Mucosa of rectum (tissue), 2 donors: ENCODE measurements around the gene EHD2.

Source experiments
- H3K27ac ChIP-seq, 2 donors: one replicate each; pipeline ENCODE4 v1.7.0; 2013; ENCODE audit warnings: inconsistent platforms in 2 of 2, low read depth in 2 of 2, low read length in 2 of 2
- H3K27me3 ChIP-seq, 2 donors: one replicate each; pipeline ENCODE4 v1.7.0; 2013; ENCODE audit warnings: low read length in 2 of 2; ENCODE audit not compliant: control insufficient read depth in 2 of 2, insufficient read depth in 2 of 2
- H3K36me3 ChIP-seq, 2 donors: one replicate each; pipeline ENCODE4 v1.7.0; 2013; ENCODE audit warnings: low read length in 2 of 2; ENCODE audit not compliant: control insufficient read depth in 2 of 2, insufficient read depth in 2 of 2
- H3K4me1 ChIP-seq, 2 donors: one replicate each; pipeline ENCODE4 v1.7.0; 2013; ENCODE audit warnings: low read length in 2 of 2, mild to moderate bottlenecking in 1 of 2; ENCODE audit not compliant: control insufficient read depth in 2 of 2, insufficient read depth in 2 of 2
- H3K4me3 ChIP-seq, 2 donors: one replicate each; pipeline ENCODE4 v1.7.0; 2013; ENCODE audit warnings: low read length in 2 of 2
- H3K9ac ChIP-seq, 2 donors: one replicate each; pipeline ENCODE4 v1.7.0; 2013; ENCODE audit warnings: low read length in 2 of 2, low read depth in 1 of 2, mild to moderate bottlenecking in 1 of 2
- H3K9me3 ChIP-seq, 2 donors: one replicate each; pipeline ENCODE4 v1.7.0; 2013; ENCODE audit warnings: low read length in 2 of 2; ENCODE audit not compliant: control insufficient read depth in 2 of 2
- donor health status: healthy.
- donor health status: Normal muscosa, but diverticular disease.

EHD2 gene

DNA sequence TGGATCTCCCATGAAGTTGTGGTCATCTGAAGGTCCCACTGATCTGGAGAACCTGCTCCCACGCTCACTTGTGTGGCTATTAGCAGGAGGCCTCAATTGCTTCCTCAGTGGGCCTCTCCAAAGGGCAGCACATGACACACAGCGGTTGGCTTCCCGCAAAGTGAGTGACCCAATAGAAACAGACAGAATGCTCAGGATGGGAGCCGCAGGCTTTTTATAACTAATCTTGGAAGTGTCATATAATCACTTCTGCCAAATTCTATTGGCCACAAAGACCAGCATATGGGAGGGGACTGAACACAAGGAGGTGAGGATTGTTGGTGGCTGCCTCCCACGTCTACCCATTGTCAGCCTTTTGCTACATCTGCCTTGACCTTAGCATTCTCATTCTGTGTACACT is 22.1 kb upstream of the EHD2 start:
- Histone ChIP-seq H3K4me1 (no peaks in the 10 kb centered on the region), H3K9me3 (no peaks in the 10 kb centered on the region), H3K9ac (no peak overlapping the region), H3K4me3 (no peak overlapping the region), H3K27me3 (no peaks in the 10 kb centered on the region), H3K36me3 (peaks cover 6 to 22% of the 10 kb centered on the region in 2 donors), H3K27ac (no peak overlapping the region)

- Histone ChIP-seq H3K27ac (no peak overlapping the region), H3K4me3 (no peak overlapping the region), H3K36me3 (peaks cover 6 to 25% of the 10 kb centered on the region in 2 donors)
Observed at GRCh38 chr19:47691782-47692181, 21.4 kb upstream of the EHD2 start.

GRCh38 chr19:47693489-47693888 is 19.7 kb upstream of the EHD2 start:
- peaks cover 0 to 3% of the 10 kb centered on the region in 2 donors for H3K4me1 ChIP-seq
- no peaks in the 10 kb centered on the region for H3K9me3 ChIP-seq
- H3K4me3 ChIP-seq, result no peak overlapping the region
- H3K27ac ChIP-seq, result no peak overlapping the region
- H3K9ac ChIP-seq, result no peak overlapping the region
- H3K27me3 ChIP-seq, result no peaks in the 10 kb centered on the region
- peaks cover 6 to 25% of the 10 kb centered on the region in 2 donors for H3K36me3 ChIP-seq

More at GRCh38 chr19:47691782-47692181, 21.4 kb upstream of the EHD2 start:
- no peaks in the 10 kb centered on the region for H3K9me3 ChIP-seq
- no peaks in the 10 kb centered on the region for H3K27me3 ChIP-seq
- no peaks in the 10 kb centered on the region for H3K4me1 ChIP-seq
- H3K9ac ChIP-seq, result no peak overlapping the region

GRCh38 chr19:47693903-47694302 is 19.3 kb upstream of the EHD2 start:
- H3K9me3 ChIP-seq, result no peaks in the 10 kb centered on the region
- peaks cover 7 to 28% of the 10 kb centered on the region in 2 donors for H3K36me3 ChIP-seq
- H3K27me3 ChIP-seq, result no peaks in the 10 kb centered on the region
- no peak overlapping the region for H3K9ac ChIP-seq
- H3K4me3 ChIP-seq, result no peak overlapping the region
- peaks cover 0 to 3% of the 10 kb centered on the region in 2 donors for H3K4me1 ChIP-seq
- no peak overlapping the region for H3K27ac ChIP-seq

DNA sequence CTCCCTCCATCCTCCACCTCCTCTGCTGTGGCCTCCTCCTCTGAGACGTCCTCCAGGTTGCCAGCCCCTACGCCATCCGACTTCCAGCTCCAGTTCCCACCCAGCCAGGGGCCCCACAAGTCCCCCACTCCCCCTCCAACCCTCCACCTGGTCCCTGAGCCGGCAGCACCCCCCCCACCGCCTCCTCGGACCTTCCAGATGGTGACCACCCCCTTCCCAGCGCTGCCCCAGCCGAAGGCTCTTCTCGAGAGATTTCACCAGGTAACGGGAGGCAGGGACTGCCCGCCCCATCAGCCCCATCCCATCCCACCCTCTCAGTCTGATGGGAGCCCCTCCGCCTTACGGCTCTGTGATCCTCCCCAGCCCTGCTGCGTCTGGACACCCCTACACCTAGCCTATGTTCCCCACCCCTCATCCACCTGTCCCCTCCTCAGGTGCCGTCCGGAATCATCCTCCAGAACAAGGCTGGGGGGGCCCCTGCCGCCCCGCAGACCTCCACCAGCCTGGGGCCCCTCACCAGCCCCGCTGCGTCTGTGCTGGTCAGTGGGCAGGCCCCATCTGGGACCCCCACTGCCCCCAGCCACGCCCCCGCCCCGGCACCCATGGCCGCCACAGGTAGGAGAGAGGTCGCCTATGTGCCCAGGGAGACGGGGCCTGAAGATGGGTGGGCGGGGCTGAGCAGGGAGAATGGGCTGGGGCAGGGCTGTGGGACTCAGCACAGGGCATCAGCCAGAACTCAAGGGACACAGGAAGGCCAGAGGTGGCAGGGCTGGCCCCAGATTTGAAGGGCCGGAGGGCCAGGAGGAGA is 18.6 kb upstream of the EHD2 start:
- Histone ChIP-seq H3K27me3 (no peaks in the 10 kb centered on the region), H3K27ac (no peak overlapping the region), H3K9me3 (no peaks in the 10 kb centered on the region), H3K36me3 (peaks cover 14 to 32% of the 10 kb centered on the region in 2 donors), H3K4me1 (peaks cover 0 to 3% of the 10 kb centered on the region in 2 donors), H3K9ac (no peak overlapping the region), H3K4me3 (no peak overlapping the region)

GRCh38 chr19:47695533-47696262 is 17.5 kb upstream of the EHD2 start:
- Histone ChIP-seq H3K9me3 (no peaks in the 10 kb centered on the region), H3K27me3 (no peaks in the 10 kb centered on the region), H3K36me3 (peaks cover 14 to 37% of the 10 kb centered on the region in 2 donors), H3K4me3 (no peak overlapping the region), H3K4me1 (peaks cover 0 to 3% of the 10 kb centered on the region in 2 donors), H3K9ac (no peak overlapping the region), H3K27ac (no peak overlapping the region)

DNA sequence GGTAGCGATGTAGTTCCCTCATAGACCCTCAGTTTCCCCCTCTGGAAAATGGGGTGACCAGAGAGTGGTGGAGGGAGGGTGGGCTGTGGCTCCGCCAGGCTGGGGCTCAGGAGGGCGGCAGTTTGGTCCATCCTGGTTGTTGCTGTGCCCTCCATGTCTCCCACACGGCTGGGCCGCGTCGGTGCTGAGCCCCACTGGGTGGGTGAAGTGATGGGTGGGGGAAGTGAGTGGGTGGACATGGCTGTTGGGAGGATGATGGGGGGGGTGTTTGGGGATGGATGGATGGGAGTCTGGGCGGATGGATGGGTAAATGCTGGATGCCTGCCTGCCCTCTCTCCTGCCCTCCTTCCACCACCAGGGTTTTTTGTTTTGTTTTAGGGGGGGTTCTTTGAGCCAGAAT is 16.6 kb upstream of the EHD2 start:
- Histone ChIP-seq H3K27ac (no peak overlapping the region), H3K36me3 (peaks cover 16 to 35% of the 10 kb centered on the region in 2 donors), H3K9ac (no peak overlapping the region), H3K27me3 (no peaks in the 10 kb centered on the region), H3K4me1 (peaks cover 0 to 3% of the 10 kb centered on the region in 2 donors), H3K9me3 (no peaks in the 10 kb centered on the region), H3K4me3 (no peak overlapping the region)

DNA sequence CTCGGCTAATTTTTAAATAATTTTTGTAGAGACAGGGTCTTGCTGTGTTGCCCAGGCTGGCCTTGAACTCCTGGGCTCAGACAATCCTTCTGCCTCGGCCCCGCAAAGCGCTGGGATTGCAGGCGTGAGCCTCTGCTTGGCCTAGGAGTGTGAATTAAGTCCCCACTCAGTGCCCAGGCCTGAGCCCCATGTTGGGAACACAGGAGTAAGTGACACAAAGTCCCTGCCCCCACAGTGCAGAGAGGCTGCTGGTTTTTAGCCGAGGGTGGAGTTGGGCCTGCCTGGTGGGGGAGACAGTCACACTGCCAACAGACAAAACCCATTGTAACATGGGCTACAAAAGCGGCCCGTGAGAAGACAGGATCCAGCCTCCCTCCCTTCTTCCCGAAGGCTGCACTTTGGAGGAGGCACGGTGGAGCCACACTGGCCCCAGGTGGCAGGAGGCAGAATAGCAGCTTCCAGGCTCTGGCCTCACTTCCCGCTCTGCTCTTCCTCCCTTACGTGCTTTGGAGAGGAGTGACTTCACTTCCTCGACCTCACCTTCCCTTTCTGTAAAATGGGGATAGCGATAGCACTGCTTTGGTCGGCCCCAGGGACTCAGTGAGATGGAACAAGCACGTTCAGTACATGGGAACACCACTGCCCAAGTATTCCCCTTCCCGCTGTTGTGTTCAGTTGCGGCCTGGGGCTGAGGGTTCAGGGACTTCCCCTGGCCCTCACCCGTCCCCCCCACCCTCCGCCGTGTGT is 15.2 kb upstream of the EHD2 start:
- Histone ChIP-seq H3K4me1 (peaks cover 0 to 3% of the 10 kb centered on the region in 2 donors), H3K9ac (no peak overlapping the region), H3K36me3 (peaks cover 23 to 31% of the 10 kb centered on the region in 2 donors), H3K9me3 (no peaks in the 10 kb centered on the region), H3K27ac (peak overlapping the region in 1 of 2 donors; percentile 43), H3K27me3 (no peaks in the 10 kb centered on the region), H3K4me3 (no peak overlapping the region)

- Histone ChIP-seq H3K36me3 (peaks cover 23 to 28% of the 10 kb centered on the region in 2 donors), H3K4me3 (no peak overlapping the region), H3K27ac (no peak overlapping the region)
Observed at GRCh38 chr19:47698631-47699359, 14.4 kb upstream of the EHD2 start.

More at GRCh38 chr19:47698631-47699359, 14.4 kb upstream of the EHD2 start:
- peaks cover 0 to 5% of the 10 kb centered on the region in 2 donors for H3K4me1 ChIP-seq
- no peaks in the 10 kb centered on the region for H3K27me3 ChIP-seq
- no peaks in the 10 kb centered on the region for H3K9me3 ChIP-seq
- no peak overlapping the region for H3K9ac ChIP-seq
